ENCODE results near the gene SNF8. TPM values are rescaled to one million over a fixed set of nuclear protein-coding genes. Genes with fewer than 3 reads are reported as not detected.

The SNF8 gene
- total RNA-seq, 3 donors from 2014 or later (not counting 1 experiment from before 2014, with no cell fraction given): 76.9 to 86.0 (median 78.3) TPM

DNA sequence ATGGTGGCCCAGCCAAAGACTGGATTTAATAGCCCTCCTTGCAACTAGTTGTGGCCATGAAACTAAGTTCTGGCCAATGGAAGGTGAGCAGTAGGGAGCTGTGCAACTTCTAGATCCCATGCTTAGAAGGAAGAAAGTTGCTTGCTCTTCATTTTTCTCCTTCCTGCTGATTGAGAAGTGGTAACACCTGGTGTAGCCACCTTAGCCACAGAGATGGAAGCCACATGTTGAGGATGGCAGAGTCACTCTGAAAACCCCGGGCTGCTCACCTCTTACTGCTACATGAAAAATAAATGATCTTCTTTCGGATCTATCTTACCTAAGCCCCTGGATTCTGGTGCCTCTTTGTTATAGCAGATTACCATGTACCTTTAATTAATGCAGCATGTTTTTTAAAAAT lies 62.4 kb downstream of the SNF8 start:
- intact Hi-C loops (cut with micrococcal nuclease): no loop called here
- H3K36me3 ChIP-seq (ENCODE audit: control insufficient read depth, insufficient read depth, low read length): no peaks in the 10 kb centered on the region
- Mint-ChIP-seq H3K27me3 (ENCODE audit: low read depth in 2 of 2) (peaks cover 0 to 2% of the 10 kb centered on the region in 2 donors), H3K36me3 (no peaks in the 10 kb centered on the region), H3K4me3 (no peak overlapping the region), H3K27ac (no peak overlapping the region), H3K4me1 (no peaks in the 10 kb centered on the region), H3K9me3 (no peaks in the 10 kb centered on the region)
- TF ChIP-seq, protein P1, sequence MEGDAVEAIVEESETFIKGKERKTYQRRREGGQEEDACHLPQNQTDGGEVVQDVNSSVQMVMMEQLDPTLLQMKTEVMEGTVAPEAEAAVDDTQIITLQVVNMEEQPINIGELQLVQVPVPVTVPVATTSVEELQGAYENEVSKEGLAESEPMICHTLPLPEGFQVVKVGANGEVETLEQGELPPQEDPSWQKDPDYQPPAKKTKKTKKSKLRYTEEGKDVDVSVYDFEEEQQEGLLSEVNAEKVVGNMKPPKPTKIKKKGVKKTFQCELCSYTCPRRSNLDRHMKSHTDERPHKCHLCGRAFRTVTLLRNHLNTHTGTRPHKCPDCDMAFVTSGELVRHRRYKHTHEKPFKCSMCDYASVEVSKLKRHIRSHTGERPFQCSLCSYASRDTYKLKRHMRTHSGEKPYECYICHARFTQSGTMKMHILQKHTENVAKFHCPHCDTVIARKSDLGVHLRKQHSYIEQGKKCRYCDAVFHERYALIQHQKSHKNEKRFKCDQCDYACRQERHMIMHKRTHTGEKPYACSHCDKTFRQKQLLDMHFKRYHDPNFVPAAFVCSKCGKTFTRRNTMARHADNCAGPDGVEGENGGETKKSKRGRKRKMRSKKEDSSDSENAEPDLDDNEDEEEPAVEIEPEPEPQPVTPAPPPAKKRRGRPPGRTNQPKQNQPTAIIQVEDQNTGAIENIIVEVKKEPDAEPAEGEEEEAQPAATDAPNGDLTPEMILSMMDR (IDR thresholded peaks at IDR 0.05): no peak
- H3K9me3 ChIP-seq (ENCODE audit: control insufficient read depth, insufficient read depth, low read length): no peaks in the 10 kb centered on the region
- ATAC-seq (no peak), DNase-seq (no peak)
- H3K4me3 ChIP-seq (ENCODE audit: low read length): no peak overlapping the region
- 57% methylated on average over 2 of the region's 2 CpGs for WGBS (ENCODE audit: insufficient coverage)
- no peaks in the 10 kb centered on the region for H3K27me3 ChIP-seq (ENCODE audit: control insufficient read depth, insufficient read depth, low read length)
- no peak overlapping the region for H3K27ac ChIP-seq (ENCODE audit: low read length)
- peaks cover 16% of the 10 kb centered on the region for H3K4me1 ChIP-seq (ENCODE audit: control insufficient read depth, insufficient read depth, low read length)

Other genes starting within 250 kb of the SNF8 start
- gene PRAC1, start 222.3 kb downstream of the SNF8 start, total RNA-seq: not detected
- not detected for gene PRAC2, start 221.7 kb downstream of the SNF8 start, total RNA-seq
- gene HOXB13, start 216.1 kb downstream of the SNF8 start, total RNA-seq: not detected
- not detected for gene TTLL6, start 127.6 kb downstream of the SNF8 start, total RNA-seq
- gene CALCOCO2, start 113.8 kb downstream of the SNF8 start, total RNA-seq: 100 to 1,000 TPM; 175 to 188 (median 179) TPM
- 10 to 100 TPM; 28.2 to 34.9 (median 34.5) TPM for gene ATP5MC1, start 52.1 kb downstream of the SNF8 start, total RNA-seq
- gene UBE2Z, start 36.4 kb downstream of the SNF8 start, total RNA-seq: 10 to 100 TPM; 89.0 to 94.0 (median 89.6) TPM
- gene GIP, start 23.8 kb upstream of the SNF8 start, total RNA-seq: not detected
- not detected for gene IGF2BP1, start 52.5 kb upstream of the SNF8 start, total RNA-seq
- under 1 TPM in 2 of 3 donors, not detected in 1; 0.05 TPM for gene B4GALNT2, start 187.9 kb upstream of the SNF8 start, total RNA-seq